HCEC 1CT (cell line): Measurements from ENCODE around the gene RASGRF1.

Source experiments
- DNase-seq: peaks from one replicate; pipeline ENCODE4 v3.0.0-alpha.2; 2017

The RASGRF1 gene

DNA sequence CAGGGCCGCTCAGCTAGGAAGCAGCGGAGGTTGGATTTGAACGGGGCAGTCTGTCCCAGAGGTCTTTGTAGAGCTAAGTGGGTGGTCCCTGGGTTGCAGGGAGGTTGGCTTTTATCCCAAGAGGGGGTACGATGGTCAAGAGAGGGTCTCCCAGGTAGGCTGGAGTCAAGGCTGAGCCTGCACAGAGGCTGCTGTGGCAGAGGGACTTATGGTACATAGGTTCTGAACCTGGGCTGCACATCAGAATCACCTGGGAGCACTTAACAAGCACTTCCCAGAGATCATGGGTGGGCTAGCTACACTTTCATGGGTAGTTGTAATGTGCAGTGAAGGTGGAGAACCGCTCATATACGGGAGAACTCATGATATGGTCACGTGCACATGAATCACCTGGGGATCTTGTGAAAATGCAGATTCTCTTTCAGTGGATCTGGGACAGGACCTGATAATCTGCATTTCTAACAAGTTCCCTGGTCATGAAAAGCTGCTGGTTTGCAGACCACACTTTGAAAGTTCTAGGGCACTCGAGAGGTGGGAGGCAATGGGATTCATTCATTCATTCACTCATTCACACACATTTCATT is 2.9 kb upstream of the RASGRF1 start:
- no peak for DNase-seq

DNA sequence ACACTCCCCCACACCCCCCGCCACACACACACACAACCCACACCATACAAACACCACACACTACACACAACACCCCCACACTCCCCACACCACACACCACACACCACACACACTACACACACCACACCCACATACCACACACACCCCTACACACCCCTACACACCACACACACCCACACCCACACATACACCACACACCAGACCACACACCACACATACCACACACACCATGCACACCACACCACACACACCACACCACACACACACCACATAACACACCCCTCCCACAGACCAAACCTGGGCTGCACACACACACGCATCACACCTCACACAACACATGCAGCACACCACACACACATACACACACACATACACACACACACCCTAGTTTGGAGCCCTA is 1.8 kb upstream of the RASGRF1 start:
- no peak for DNase-seq

DNA sequence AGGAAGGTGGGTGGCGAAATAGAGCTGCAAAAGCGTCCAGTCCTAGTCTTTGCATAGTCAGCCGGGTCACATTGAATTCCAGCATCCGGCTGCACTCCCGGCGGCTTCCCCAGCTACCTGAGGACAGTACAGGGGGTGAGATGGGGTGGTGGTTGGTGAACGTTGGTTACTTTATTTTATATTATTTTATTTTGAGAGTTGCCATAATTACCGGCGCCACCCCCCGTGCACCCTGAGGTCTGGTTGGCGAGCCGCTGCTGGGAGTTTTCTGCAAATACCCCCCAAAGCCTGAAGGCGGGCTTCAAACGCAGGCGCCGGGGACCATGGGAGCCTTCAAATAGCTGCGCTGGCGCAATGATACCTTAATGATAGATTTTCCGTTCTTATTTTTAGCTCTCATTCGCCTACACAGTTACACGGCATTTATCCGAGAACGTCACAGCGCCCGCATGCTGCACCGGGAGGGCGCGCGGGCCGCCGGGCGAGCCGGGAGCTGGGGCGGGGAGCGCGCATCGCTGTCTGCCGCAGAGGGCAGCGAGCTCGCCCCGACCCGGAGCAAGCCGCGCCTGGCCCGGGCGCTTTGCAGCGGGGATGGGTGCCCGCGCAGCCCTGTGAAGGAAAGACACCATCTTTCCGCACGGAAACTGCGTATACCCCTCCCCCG is 756 bp upstream of the RASGRF1 start:
- DNase-seq, result no peak

DNA sequence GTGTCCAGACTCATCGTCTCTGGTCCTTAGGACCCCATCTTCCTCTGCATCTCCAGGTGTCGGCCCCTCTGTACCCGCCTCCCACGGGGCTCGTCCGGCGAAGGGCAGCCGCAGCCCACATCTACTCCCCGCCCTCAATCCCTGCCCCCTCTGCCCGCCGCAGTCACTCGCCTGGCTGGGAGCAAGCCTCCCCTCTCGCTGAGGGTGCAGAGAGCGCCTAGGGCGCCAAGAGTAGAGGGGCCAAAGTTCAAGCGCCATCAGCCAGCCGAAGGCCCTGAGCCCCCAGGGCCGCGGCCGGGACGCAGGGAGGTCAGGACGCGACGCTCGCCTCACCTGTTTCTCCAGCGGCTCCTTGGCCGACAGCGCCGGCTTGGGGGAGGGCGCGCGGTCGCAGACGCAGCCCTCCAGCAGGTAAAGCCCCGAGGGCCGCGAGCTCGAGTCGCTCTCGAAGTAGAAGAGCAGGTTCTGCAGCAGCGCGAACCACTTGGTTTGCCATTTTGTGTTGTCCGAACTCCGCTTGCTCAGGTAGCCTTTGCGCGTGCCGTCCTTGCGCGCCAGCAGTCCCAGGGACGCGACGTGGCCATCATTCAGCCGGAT is 592 bp downstream of the RASGRF1 start:
- DNase-seq, result no peak

DNA sequence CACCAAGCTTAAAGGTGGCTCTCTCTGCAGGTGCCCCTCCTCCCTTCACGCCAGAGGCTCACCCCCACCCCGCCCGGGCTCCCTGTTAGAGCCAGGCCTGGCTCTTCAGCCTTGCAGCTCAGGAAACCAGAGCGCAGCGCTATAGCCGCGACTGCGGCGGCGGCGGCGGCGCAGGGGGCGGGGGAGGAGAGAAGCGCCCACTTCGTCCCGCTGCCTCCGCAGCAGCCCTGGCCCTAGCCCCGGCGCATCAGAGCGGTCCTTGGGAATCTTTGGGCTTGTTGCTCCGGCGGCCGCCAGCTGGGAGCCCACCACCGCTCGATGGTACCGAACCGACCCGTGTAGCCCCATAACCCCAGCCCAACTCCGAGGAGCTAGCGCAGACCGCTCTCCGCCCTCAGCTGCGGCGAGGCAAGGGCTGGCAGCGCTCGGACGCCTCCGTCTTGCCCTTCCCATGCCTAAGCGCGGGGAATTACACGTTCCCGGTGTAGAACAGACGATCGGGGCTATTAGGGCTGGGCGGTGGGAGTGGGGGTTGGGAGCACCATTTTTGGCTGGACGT is 1.2 kb downstream of the RASGRF1 start:
- DNase-seq, result no peak

DNA sequence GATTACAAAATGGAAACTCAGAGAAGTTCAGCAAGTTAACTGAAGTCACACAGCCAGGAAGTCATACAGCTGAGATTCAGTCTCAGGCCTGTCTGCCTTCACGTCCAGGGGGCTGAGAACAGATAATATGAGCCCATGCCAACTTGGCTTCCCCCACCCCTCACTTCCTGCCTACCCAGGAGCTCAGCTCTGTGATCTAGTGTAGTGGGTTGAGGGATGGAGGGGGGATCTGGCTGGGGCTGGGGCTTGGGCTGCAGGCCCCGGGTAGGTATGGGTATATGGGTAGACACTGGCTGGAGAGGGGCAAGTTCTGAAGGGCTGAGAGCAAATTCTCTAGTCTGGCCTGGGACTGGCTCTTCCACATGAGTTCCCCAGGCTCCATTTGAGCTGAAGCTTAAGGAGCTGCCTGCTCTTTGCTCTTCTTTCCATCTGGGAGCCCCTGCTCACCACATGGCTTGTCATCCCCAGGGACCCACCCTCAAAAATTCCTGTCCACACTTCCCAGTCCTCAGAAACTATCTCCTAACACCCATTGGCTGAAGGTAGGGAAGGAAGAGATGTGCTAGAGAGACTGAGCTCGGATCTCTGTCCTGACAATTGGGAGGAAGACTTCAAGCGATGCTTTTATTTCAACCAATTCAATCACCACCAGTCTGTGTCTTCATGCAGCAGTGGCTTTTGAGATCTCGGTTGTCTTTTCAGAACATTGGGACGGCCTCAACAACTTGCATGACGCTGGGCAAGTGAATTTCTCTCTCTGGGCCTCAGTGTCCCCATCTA is 2.0 kb downstream of the RASGRF1 start:
- DNase-seq, result no peak

DNA sequence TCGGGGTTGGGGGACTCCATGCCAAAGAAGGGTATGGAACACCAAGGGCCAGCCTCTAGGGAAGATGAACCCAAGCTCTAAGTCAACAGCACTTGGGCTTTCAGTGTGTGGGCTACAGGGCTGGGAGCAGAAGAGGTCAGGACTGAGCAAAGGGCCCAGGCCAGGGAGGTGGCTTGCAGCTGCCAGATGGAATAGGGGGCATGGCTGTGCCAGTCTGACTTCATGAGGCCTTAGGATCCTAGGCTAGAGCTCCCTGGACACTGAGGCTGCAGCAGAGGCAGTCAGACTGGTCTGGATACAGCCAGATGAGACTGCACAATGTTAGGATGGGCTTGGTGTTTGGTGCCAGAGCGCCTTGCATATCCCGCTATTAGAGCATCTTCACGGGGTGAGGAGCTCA is 3.8 kb downstream of the RASGRF1 start:
- DNase-seq, result no peak

DNA sequence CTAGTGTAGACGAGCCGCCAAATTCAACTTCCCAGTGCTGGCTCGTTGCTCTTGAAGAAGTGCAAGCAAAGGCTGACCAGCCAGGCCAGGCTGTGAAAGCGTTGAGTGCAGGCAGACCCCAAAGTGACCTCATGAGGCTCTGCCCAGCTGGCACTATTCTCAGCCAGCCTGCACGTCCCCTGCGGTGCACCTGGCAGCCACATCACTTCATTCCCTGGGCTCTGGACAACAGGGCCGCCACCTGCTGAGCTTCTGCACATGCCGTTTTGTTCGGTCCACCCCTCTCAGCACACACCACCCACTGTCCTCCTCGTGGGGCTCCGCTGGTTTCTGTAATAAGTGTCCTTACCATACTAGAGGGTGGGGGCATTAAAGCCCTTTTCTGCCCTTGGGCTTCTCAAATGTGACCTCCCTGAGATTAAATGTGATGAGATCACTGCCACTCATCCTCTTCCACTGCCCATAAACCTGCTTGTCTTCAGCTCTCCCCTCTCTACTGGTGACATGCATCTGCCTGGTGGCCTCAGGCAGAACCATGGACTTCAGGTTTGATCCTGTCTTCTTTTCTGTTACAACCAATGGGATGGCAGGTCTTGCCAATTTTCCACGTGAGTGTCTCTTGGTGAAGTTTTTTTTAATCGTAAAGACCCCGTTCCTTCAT is 6.1 kb downstream of the RASGRF1 start:
- no peak for DNase-seq

DNA sequence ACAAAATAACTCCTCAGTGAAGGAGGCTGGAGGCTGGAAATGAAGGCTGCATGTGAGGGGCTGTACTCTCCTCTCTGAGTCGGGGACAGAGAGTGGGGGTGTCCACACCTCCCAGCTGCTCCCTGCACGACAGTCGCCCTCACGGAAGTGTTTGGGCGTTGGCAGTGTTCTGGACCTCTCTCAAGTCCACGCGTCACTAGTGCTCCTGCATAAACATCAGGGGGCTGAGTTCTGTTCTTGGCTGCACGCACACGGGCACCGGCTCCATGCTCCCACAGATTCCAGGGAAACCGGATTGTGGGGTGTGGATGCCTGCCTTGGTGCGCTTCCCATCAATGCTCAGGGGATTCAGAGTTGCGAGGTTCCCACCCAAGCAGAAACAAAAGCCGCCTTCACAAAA is 7.4 kb downstream of the RASGRF1 start:
- no peak for DNase-seq

DNA sequence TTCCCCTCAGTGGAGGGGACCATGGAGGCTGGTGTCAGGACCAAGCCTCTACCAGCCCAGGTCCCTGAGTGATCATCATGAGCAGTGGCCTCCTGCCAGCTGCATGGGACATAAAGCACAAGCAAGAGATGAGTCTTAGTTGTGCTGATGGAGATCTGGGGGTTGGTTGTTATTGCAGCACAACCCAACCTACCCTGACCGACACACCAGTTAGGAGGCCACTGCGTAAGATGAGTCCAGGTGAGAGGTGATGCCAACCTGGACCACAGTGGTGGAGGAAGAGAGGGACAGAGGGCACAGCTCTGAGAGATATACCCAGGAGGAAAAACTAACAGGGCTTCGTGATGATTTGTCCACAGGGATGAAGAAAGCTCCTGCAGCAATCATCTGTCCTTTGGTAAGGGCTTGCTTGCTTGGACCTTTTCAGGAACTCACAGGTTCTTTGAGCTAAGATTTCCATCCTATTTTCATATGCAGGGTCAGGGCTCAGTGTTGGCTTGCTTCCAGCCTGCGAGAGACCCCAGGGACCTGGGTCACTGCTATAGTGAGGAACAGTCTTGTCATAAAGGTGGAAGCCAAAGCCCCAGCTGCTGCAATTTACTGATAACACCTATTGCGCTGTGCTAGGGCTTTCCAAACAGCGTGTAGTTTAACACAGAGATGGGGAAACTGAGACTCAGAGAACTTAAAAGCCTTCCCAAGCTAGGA is 8.1 kb downstream of the RASGRF1 start:
- DNase-seq, result no peak

DNA sequence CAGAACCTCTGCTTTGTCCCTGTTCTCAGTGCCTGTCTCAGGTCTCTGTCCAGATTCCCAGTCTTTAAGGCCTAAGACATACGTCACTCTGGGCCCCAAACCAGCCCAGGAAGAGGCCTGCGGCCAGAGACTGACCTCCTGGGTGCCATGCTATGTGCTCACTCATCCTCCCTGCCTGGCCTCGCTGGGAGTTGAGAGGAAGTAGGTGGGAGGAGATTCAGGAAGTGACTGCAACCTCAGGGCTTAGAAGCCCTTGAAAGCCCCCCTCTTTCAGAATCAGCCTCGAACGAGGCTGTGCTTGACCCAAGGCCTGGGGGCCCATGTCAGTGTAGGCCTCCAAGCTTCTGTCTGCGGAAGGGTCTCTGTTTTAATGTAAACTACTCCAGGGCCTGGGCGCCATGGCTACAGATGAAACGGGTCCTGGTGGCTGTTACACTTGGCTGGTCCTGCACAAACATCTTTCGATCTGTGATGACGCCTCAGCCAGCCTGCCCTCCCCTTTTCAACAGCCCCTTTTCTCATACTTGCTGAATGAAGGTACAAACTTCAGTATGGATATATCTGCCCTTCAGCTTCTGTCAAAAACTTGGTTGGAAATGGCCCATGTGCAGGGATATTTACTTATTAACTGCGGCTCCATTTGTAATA is 11.7 kb downstream of the RASGRF1 start:
- DNase-seq, result no peak

DNA sequence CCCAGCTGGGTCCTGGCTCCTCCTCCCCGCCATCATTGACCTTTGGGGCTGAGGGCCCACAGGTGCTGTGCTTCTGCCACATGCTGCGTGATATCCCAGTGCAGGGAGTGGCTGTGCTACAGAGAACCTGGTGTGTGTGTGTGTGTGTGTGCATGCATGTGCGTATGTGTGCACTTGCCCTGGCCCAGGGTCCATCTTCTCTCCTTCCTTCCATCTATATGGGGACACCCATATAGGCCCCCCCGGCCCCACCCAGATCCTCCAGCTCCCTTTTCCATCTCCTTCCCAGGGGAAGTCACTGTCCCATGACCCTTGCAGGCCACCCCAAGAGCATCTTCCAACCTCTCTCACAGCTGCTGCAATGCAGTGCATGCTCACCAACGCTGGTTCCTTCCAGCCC is 12.6 kb downstream of the RASGRF1 start:
- no peak for DNase-seq

DNA sequence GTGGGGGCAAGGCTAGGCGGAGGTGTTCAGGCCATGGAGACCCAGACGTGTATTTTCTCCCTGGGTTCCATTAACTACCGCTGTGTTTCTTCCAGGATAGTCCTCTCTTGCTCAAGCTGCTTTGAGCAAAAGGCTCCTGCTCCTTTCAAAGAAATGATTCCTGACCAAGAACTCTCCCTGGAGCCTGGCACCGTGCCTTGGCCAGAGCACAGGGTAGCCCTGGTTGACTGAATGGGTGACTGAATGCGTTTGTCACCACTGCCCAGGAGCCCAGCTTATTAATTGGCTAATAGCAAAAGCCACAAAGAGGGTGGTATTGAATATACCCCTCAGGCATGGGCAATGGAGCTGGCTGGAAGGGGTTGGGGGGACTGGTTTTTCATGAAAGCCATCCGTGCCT is 13.9 kb downstream of the RASGRF1 start:
- DNase-seq, result no peak

DNA sequence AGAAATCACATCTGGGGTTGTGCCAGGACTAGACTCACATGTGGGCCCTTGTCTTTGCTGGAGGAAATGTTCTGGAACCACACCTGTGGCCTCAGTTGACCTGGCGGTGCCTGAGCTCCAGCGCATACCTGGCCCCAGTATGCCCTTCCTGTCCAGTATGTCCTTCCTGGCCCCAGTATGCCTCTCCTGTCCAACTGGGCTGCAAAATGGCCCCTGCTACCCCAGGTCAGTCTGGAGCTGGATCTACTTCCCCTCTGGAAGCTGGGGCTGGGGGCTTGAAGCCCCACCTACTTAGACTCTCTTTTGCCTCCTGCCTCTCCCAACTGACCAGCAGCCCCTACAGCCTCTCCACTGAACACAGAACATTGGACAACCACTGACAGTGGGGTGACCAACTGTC is 15.3 kb downstream of the RASGRF1 start:
- DNase-seq, result no peak

DNA sequence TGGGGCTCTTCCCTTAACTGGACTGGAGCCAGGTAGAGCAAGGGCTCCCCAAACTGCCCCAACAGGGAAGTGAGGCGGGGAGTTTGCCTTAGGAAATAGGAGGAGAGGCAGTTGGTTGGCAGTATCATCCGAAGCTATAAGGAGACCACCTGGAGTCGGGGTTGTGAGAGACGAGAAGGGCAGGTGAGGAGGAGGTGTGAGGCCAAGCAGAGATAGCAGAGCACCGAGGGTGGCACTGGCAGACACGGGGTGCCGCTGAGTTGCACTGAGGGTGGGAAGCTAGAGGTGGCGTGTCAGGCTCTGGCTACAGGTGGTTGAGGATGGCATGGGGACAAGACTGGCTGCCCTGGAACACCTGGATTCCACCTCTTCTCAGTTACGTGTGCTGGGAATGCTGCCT is 17.2 kb downstream of the RASGRF1 start:
- DNase-seq, result no peak

DNA sequence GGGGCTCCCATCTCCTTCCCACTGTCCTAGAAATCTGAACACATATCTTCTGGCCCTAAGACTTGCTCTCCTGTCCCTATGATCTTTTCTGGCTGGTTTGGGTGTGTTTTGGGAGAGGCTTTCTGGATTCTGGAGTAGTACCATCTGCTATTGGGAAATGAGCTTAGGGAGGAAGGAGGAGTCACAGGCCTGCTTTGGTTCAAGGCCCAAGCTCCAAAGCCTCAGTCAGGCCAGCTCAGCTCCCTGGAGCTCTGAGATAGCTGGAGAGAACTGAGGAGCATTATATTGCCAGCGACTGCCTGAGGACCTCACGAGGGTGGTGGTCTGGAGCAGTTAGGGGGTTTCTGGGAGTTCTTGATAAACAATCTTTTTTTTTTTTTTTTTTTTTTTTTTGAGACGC is 18.7 kb downstream of the RASGRF1 start:
- peak; percentile 15 for DNase-seq

DNA sequence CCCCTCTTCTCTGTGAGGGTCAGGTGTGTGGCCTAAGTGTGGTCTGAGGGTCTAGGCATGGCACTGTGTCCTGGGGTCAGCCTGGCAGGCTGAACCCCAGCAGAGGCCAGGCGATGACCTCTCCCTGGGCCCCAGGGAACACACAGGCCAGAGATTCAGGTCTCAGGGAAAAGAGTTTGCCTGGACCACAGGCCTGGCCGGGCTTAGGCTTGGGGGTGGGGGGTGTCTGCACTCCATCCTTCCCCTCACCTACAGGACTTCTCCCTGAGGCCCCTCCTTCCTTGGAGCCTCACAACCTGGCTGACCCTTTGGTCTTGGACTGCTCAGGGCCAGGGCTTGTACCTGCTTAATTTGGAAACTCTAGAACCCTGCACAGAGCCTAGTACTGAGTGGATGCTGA is 21.8 kb downstream of the RASGRF1 start:
- DNase-seq, result no peak

DNA sequence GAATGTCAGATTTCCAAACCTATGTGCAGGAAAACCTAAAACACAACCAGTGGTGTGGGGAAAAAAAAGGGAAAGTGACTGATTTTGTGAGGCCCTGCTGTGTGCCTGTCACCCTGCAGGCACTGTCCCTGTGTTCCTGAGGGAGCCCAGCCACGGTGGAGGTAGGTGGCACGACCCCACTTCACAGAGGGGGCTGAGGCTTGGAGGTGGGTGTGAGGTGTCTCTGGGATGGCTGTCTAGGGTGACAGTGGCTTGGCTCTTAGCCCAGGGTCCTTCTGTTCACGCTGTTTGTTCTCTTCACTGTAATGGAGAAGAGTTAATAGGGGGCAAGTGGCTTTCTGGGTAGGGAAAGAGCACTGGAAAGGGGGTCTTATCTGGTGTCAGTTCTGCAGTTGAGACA is 22.6 kb downstream of the RASGRF1 start:
- no peak for DNase-seq

DNA sequence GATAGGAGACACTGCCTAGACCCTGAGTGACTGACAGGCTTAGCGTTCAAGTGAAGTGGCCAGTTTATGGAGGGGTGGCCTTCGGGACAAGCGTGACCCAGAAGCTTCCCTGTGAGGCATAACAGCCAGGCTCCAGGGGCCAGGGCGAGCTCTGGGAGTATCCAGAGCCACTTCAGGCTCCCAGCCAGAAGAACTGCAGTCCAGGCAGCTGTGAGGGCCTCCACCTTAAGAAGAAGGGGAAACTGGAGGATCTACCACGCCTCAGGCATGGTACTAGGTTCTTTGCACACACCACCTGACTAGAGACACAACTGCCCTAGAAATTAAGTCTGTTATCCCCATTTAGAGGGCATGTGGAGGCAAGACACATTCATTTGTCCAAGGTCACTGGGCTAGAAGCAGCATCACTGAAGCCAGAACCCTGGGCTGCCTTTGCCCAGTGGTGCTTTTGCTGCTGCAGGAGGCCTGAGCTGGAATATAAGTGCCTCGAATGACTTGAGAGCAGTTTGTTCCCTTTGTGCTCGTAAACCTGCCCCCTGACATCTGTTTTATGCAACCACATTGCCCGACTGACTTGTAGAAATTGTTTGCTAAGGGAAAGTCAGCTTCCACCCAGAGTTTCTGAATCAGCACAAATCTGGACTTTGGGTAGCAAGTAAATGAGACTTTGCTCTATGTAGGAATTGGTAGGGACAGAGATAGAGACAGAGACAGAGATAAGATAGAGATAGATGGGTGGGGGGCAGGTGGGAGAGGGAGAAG is 23.3 kb downstream of the RASGRF1 start:
- DNase-seq, result no peak

DNA sequence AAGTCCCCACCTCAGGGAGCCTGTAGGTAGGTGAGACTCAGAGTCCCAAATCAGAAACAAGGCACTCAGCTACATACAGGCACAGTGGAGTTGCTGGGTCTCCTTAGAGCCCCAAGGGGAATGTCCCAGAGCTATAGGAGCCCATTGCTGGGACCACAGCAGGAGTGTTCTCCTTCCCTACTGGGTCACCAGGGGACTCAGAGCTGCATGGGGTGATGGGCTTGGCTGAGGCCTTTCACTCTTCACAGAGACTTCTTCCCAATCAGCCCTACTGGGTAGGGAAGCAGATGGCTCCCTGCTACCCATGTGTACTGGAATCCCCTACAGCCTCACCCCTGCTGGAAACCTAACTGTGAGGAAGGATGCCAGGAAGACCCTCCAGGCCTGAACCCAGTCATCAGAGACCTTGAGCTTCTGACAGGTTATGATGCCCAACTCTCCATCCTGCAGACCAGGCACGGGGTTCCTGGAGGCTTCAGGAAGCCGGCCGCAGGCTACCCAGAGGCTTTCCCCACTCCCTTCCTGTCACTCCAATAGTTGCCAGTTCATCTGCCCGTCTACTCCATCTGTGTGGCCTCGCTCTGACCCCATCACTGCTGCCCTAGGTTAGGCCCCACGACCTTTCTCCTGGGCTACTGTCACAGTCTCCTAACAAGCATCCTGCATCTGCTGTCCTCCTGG is 24.0 kb downstream of the RASGRF1 start:
- no peak for DNase-seq
